B cell (primary cell): ENCODE measurements around the gene COL2A1. TPM values are rescaled to one million over a fixed set of nuclear protein-coding genes. Genes with fewer than 3 reads are reported as not detected.

Source experiments
- ATAC-seq: fragments of 200-7000 bp; cut with Tn5 transposase; one replicate; pipeline ENCODE4 v1.10.0; 2021; ENCODE audit warnings: low read depth, mild to moderate bottlenecking, moderate number of reproducible peaks, moderate library complexity
- CTCF ChIA-PET: fragments of 350-600 bp; sonication (Branson Sonifier 250); formaldehyde crosslinking; loops from one replicate; lab custom pipeline; 2021; ENCODE audit warnings: antibody characterized with exemption, inconsistent platforms; lab: Charles Lee
- POLR2A ChIA-PET: fragments of 350-600 bp; sonication (Branson Sonifier 250); formaldehyde crosslinking; loops from one replicate; lab custom pipeline; 2021; ENCODE audit warnings: antibody characterized with exemption; lab: Charles Lee
- DNase-seq: peaks from one replicate; pipeline ENCODE4 v3.0.0; 2013
- H2AFZ ChIP-seq: 2 replicates; pipeline ENCODE4 v1.6.1; 2012; ENCODE audit warnings: mild to moderate bottlenecking, low read depth, low read length; ENCODE audit not compliant: insufficient read depth, poor library complexity, severe bottlenecking
- H3K27ac ChIP-seq, 2 donors: 1 replicate in 1 of 2; 2 replicates in 1 of 2; pipeline ENCODE4 v1.5.1; 2012 to 2013; ENCODE audit warnings: low read length in 2 of 2, mild to moderate bottlenecking in 2 of 2, moderate library complexity in 1 of 2
- H3K27me3 ChIP-seq, 4 experiments: fragments of 200-600 bp in 1 of 4; sonication (generic) in 1 of 4; replicated peaks in 1 of 4; 1 replicate in 2 of 4; 2 replicates in 2 of 4; pipeline versions ENCODE4 v1.6.1 to v1.7.0; 2013 to 2016; ENCODE audit warnings: low read length in 3 of 4, mild to moderate bottlenecking in 2 of 4, mixed read lengths in 1 of 4, moderate library complexity in 1 of 4; ENCODE audit not compliant: insufficient read depth in 4 of 4, control insufficient read depth in 3 of 4; ENCODE audit errors: control extremely low read depth in 1 of 4
- H3K36me3 ChIP-seq, 2 experiments: replicated peaks in 1 of 2; 1 replicate in 1 of 2; 2 replicates in 1 of 2; pipeline versions ENCODE4 v1.6.1 to v1.7.1; 2013; ENCODE audit warnings: low read length in 1 of 2; ENCODE audit not compliant: insufficient read depth in 2 of 2, control insufficient read depth in 1 of 2; ENCODE audit errors: control extremely low read depth in 1 of 2, extremely low read depth in 1 of 2
- H3K4me1 ChIP-seq, 2 donors: fragments of 200-600 bp in 1 of 2; sonication (generic) in 1 of 2; 1 replicate in 1 of 2; 2 replicates in 1 of 2; pipeline versions ENCODE4 v1.5.1 to v1.6.1; 2013 to 2017; ENCODE audit warnings: low read length in 2 of 2; ENCODE audit not compliant: control insufficient read depth in 2 of 2, insufficient read depth in 2 of 2
- H3K4me2 ChIP-seq: replicated peaks from 2 replicates; pipeline ENCODE3; 2012; ENCODE audit warnings: mild to moderate bottlenecking, low read depth, low read length; ENCODE audit not compliant: poor library complexity, severe bottlenecking
- H3K4me3 ChIP-seq, 5 experiments: fragments of 200-600 bp in 1 of 5; sonication (generic) in 1 of 5; 1 replicate in 3 of 5; 2 replicates in 2 of 5; pipeline versions ENCODE4 v1.5.1 to v1.7.0; 2011 to 2016; ENCODE audit warnings: low read length in 4 of 5, mild to moderate bottlenecking in 4 of 5, low read depth in 2 of 5, control low read depth in 1 of 5, moderate library complexity in 1 of 5; ENCODE audit not compliant: insufficient read depth in 1 of 5; ENCODE audit errors: control extremely low read depth in 1 of 5, extremely low read depth in 1 of 5
- H3K79me2 ChIP-seq: fragments of 200-600 bp; sonication (generic); one replicate; pipeline ENCODE4 v1.6.0; 2016; ENCODE audit warnings: low read length; ENCODE audit not compliant: control insufficient read depth, insufficient read depth
- H3K9ac ChIP-seq: fragments of 200-600 bp; sonication (generic); 2 replicates; pipeline ENCODE4 v1.6.1; 2017; ENCODE audit warnings: mild to moderate bottlenecking, low read length, moderate library complexity
- H3K9me3 ChIP-seq, 3 donors: one replicate each; pipeline versions ENCODE4 v1.6.1 to v1.7.1; 2013; ENCODE audit warnings: low read length in 2 of 3; ENCODE audit not compliant: control insufficient read depth in 2 of 3, insufficient read depth in 1 of 3; ENCODE audit errors: control extremely low read depth in 1 of 3
- H4K20me1 ChIP-seq: 2 replicates; pipeline ENCODE4 v1.6.0; 2012; ENCODE audit warnings: mild to moderate bottlenecking, low read length; ENCODE audit not compliant: insufficient read depth, control insufficient read depth, poor library complexity, severe bottlenecking
- H3K27ac Mint-ChIP-seq: one replicate; pipeline ENCODE4 v1.8.0; 2021; ENCODE audit warnings: mixed read lengths
- H3K27me3 Mint-ChIP-seq: one replicate; pipeline ENCODE4 v1.8.0; 2021; ENCODE audit warnings: mixed read lengths
- H3K4me1 Mint-ChIP-seq: one replicate; pipeline ENCODE4 v1.8.0; 2021; ENCODE audit warnings: mixed read lengths
- H3K4me3 Mint-ChIP-seq: one replicate; pipeline ENCODE4 v1.8.0; 2021; ENCODE audit warnings: mixed read lengths
- H3K9me3 Mint-ChIP-seq: one replicate; pipeline ENCODE4 v1.8.0; 2022; ENCODE audit warnings: mixed read lengths; ENCODE audit not compliant: insufficient read depth
- EZH2 ChIP-seq: IDR thresholded peaks from 2 replicates; pipeline ENCODE4 v1.6.1; 2012; ENCODE audit warnings: borderline replicate concordance, low read depth, mild to moderate bottlenecking, moderate library complexity, low read length; ENCODE audit not compliant: insufficient read depth, poor library complexity, severe bottlenecking
- WGBS: methylation state at CpG from one replicate; pipeline ENCODE4 v1.1.5; 2013; ENCODE audit warnings: missing lambda C conversion rate; ENCODE audit not compliant: insufficient coverage; 5-methylcytosine and 5-hydroxymethylcytosine counted together
- intact Hi-C: fragments of 100-400 bp; cut with micrococcal nuclease; formaldehyde crosslinking; loops from one replicate; pipeline ENCODE4 v1.10.0; 2022
- polyA plus RNA-seq: library from polyadenylated mRNA; depleted of rRNA; stranded (reverse); fragments of >200 nt; gene quantifications from 2 replicates; pipeline ENCODE4 v1.2.3, GENCODE V29; 2012
- total RNA-seq, 2 donors: library from RNA; stranded (reverse); fragments of 120-200 nt in 1 of 2; gene quantifications; 1 replicate in 1 of 2; 2 replicates in 1 of 2; pipeline versions ENCODE4 v1.2.3 to v1.2.4, GENCODE V29; 2013 to 2022
- TF ChIP-seq, protein P1 (sequence below): fragments of 200-600 bp; IDR thresholded peaks from one replicate; pipeline ENCODE4 v1.8.0; 2022; ENCODE audit warnings: antibody characterized with exemption, mild to moderate bottlenecking

The COL2A1 gene
- total and polyA plus RNA-seq, 2 donors (not counting 1 experiment from before 2014, with no cell fraction given), result not detected

DNA sequence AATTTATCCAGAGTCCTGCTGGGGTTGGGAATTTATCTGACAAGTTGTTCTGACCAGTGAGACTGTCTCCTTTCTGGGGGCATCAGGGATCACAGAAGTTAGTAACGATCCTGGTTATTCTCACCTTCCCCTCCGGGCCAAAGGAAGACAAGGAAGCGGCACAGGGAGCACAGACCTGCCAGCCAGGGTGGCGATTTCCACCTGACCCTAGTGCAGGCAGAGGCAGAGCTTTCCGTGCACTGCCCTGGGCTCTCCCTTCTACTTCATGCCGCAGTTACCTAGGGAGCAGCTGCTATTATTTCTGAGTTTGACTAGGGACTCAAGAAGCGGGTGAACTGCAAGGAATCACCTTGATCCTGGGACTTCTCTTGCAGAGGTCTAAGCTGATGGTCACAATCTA, 33.4 kb downstream of the COL2A1 start:
- Mint-ChIP-seq H3K27me3 (no peaks in the 10 kb centered on the region), H3K4me3 (no peak overlapping the region), H3K4me1 (no peaks in the 10 kb centered on the region), H3K9me3 (no peaks in the 10 kb centered on the region), H3K27ac (no peak overlapping the region)
- 100% methylated on average over 6 of the region's 7 CpGs for WGBS
- Histone ChIP-seq H3K4me3 (no peak overlapping the region), H4K20me1 (no peaks in the 10 kb centered on the region), H3K4me1 (no peaks in the 10 kb centered on the region), H2AFZ (no peak overlapping the region), H3K27ac (no peak overlapping the region), H3K4me2 (no peak overlapping the region), H3K9ac (no peak overlapping the region), H3K27me3 (no peaks in the 10 kb centered on the region), H3K9me3 (no peaks in the 10 kb centered on the region), H3K79me2 (no peaks in the 10 kb centered on the region), H3K36me3 (peaks cover 0 to 12% of the 10 kb centered on the region in 2 experiments)
- intact Hi-C loops, result no loop called here
- CTCF ChIA-PET, result interaction anchor here (1.3 kb wide), 1 partner anchor 71 kb away, joined by 3 read pairs; no protein-coding TSS in a partner anchor
- TF ChIP-seq, protein P1, sequence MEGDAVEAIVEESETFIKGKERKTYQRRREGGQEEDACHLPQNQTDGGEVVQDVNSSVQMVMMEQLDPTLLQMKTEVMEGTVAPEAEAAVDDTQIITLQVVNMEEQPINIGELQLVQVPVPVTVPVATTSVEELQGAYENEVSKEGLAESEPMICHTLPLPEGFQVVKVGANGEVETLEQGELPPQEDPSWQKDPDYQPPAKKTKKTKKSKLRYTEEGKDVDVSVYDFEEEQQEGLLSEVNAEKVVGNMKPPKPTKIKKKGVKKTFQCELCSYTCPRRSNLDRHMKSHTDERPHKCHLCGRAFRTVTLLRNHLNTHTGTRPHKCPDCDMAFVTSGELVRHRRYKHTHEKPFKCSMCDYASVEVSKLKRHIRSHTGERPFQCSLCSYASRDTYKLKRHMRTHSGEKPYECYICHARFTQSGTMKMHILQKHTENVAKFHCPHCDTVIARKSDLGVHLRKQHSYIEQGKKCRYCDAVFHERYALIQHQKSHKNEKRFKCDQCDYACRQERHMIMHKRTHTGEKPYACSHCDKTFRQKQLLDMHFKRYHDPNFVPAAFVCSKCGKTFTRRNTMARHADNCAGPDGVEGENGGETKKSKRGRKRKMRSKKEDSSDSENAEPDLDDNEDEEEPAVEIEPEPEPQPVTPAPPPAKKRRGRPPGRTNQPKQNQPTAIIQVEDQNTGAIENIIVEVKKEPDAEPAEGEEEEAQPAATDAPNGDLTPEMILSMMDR, result no peak
- no peak for TF ChIP-seq EZH2
- POLR2A ChIA-PET, result no interaction called here
- ATAC-seq, result no peak
- DNase-seq, result no peak

GRCh38 chr12:47969845-47970244, 34.4 kb downstream of the COL2A1 start:
- no peaks in the 10 kb centered on the region for H4K20me1 ChIP-seq
- no CpG with 5 or more reads among the region's 3 CpGs for WGBS
- H3K27ac ChIP-seq, result no peak overlapping the region
- Mint-ChIP-seq H3K9me3 (no peaks in the 10 kb centered on the region), H3K27ac (no peak overlapping the region), H3K4me3 (no peak overlapping the region), H3K27me3 (no peaks in the 10 kb centered on the region), H3K4me1 (peaks cover 4% of the 10 kb centered on the region)
- no peak overlapping the region for H3K4me2 ChIP-seq
- H3K36me3 ChIP-seq, result peaks cover 0 to 17% of the 10 kb centered on the region in 2 experiments
- no peak overlapping the region for H2AFZ ChIP-seq
- ChIA-PET POLR2A (no interaction called here), CTCF (no interaction called here)
- no peaks in the 10 kb centered on the region for H3K79me2 ChIP-seq
- H3K4me3 ChIP-seq, result no peak overlapping the region
- H3K27me3 ChIP-seq, result no peaks in the 10 kb centered on the region
- TF ChIP-seq, protein P1, result no peak
- TF ChIP-seq EZH2, result no peak
- H3K9ac ChIP-seq, result no peak overlapping the region
- H3K9me3 ChIP-seq, result no peaks in the 10 kb centered on the region
- DNase-seq (no peak), ATAC-seq (no peak)
- H3K4me1 ChIP-seq, result no peaks in the 10 kb centered on the region
- intact Hi-C loops, result no loop called here
